HG02981 (cell line): ENCODE data around the gene PRKAG2.
A peak's percentile ranks its signal among the peaks of the same experiment; 100 is the strongest.
"Not testable (repeated sequence)": the region's sequence is repeated elsewhere in the genome, so short reads cannot be mapped to it uniquely, and the experiment has no call there.

Source experiments
- ATAC-seq: cut with Tn5 transposase; IDR thresholded peaks from one replicate; pipeline ENCODE4 v1.9.1; 2021; ENCODE audit warnings: mild to moderate bottlenecking, moderate library complexity; ENCODE audit not compliant: unreplicated experiment

Gene PRKAG2

GRCh38 chr7:151790830-151791620 lies 85.9 kb downstream of the PRKAG2 start:
- no peak for ATAC-seq

- ATAC-seq, result no peak
Measured at GRCh38 chr7:151790095-151790829, 86.7 kb downstream of the PRKAG2 start.

- no peak for ATAC-seq
Measured at GRCh38 chr7:151789380-151789947, 87.5 kb downstream of the PRKAG2 start.

- ATAC-seq, result no peak
Measured at GRCh38 chr7:151787348-151787747, 89.6 kb downstream of the PRKAG2 start.

- ATAC-seq, result no peak
Measured at GRCh38 chr7:151786936-151787335, 90.0 kb downstream of the PRKAG2 start.

- no peak for ATAC-seq
Measured at GRCh38 chr7:151786241-151786640, 90.7 kb downstream of the PRKAG2 start.

- ATAC-seq, result no peak
Measured at GRCh38 chr7:151785681-151785965, 91.3 kb downstream of the PRKAG2 start.

- no peak for ATAC-seq
Measured at GRCh38 chr7:151784853-151785680, 91.8 kb downstream of the PRKAG2 start.

GRCh38 chr7:151783958-151784575 lies 92.8 kb downstream of the PRKAG2 start:
- ATAC-seq, result no peak

- ATAC-seq, result peak; percentile 87
Measured at GRCh38 chr7:151782598-151783448, 94.1 kb downstream of the PRKAG2 start.

GRCh38 chr7:151782256-151782597 lies 94.7 kb downstream of the PRKAG2 start:
- not testable (repeated sequence) for ATAC-seq

GRCh38 chr7:151781161-151781845 lies 95.6 kb downstream of the PRKAG2 start:
- ATAC-seq, result no peak

GRCh38 chr7:151780631-151781030 lies 96.3 kb downstream of the PRKAG2 start:
- no peak for ATAC-seq

GRCh38 chr7:151779678-151780077 lies 97.2 kb downstream of the PRKAG2 start:
- ATAC-seq, result no peak

- ATAC-seq, result no peak
Measured at GRCh38 chr7:151779255-151779654, 97.7 kb downstream of the PRKAG2 start.

- ATAC-seq, result no peak
Measured at GRCh38 chr7:151777908-151778670, 98.8 kb downstream of the PRKAG2 start.

GRCh38 chr7:151777495-151777880 lies 99.4 kb downstream of the PRKAG2 start:
- no peak for ATAC-seq

- ATAC-seq, result no peak
Measured at GRCh38 chr7:151776876-151777494, 99.9 kb downstream of the PRKAG2 start.
